T-helper 22 cell (primary cell): ENCODE measurements around the gene CST2.
"Not testable (repeated sequence)": the region's sequence is repeated elsewhere in the genome, so short reads cannot be mapped to it uniquely, and the experiment has no call there.

Experiments
- DNase-seq: peaks from one replicate; pipeline ENCODE4 v3.0.0-alpha.2; 2020; ENCODE audit warnings: low read depth

CST2 gene

GRCh38 chr20:23826541-23827021 lies at the start of gene CST2:
Gene CST2, minus strand, starts transcription at chr20:23826729. Its CDS starts 69 bp downstream, at chr20:23826660.
- DNase-seq = no peak

GRCh38 chr20:23875606-23876237 lies 49.2 kb upstream of the CST2 start:
- no peak for DNase-seq

- DNase-seq = no peak
Observed at GRCh38 chr20:23874747-23875146, 48.2 kb upstream of the CST2 start.

GRCh38 chr20:23873370-23874015 lies 47.0 kb upstream of the CST2 start:
- DNase-seq = no peak

GRCh38 chr20:23872065-23872464 lies 45.5 kb upstream of the CST2 start:
- no peak for DNase-seq

GRCh38 chr20:23870461-23870860 lies 43.9 kb upstream of the CST2 start:
- DNase-seq = no peak

- DNase-seq = no peak
Observed at GRCh38 chr20:23869520-23869919, 43.0 kb upstream of the CST2 start.

GRCh38 chr20:23868321-23868720 lies 41.8 kb upstream of the CST2 start:
- DNase-seq = no peak

- DNase-seq = no peak
Observed at GRCh38 chr20:23867152-23867776, 40.7 kb upstream of the CST2 start.

- not testable (repeated sequence) for DNase-seq
Observed at GRCh38 chr20:23860771-23861170, 34.2 kb upstream of the CST2 start.

GRCh38 chr20:23857962-23858595 lies 31.6 kb upstream of the CST2 start:
- DNase-seq = no peak

- DNase-seq = no peak
Observed at GRCh38 chr20:23856736-23857135, 30.2 kb upstream of the CST2 start.

GRCh38 chr20:23856226-23856625 lies 29.7 kb upstream of the CST2 start:
- no peak for DNase-seq

GRCh38 chr20:23841693-23842092 lies 15.2 kb upstream of the CST2 start:
- no peak for DNase-seq

GRCh38 chr20:23835716-23836115 lies 9.2 kb upstream of the CST2 start:
- no peak for DNase-seq

GRCh38 chr20:23832775-23833513 lies 6.4 kb upstream of the CST2 start:
- no peak for DNase-seq

- DNase-seq = not testable (repeated sequence)
Observed at GRCh38 chr20:23831961-23832360, 5.4 kb upstream of the CST2 start.

- DNase-seq = no peak
Observed at GRCh38 chr20:23823621-23824324, 2.8 kb downstream of the CST2 start.

- no peak for DNase-seq
Observed at GRCh38 chr20:23823111-23823510, 3.4 kb downstream of the CST2 start.

GRCh38 chr20:23820493-23820892 lies 6.0 kb downstream of the CST2 start:
- DNase-seq = no peak

- not testable (repeated sequence) for DNase-seq
Observed at GRCh38 chr20:23811559-23811958, 15.0 kb downstream of the CST2 start.
